NCI-H187 (cell line): ENCODE measurements around the gene LY6G5B.

ENCODE experiments used
- DNase-seq, 2 experiments: peaks; one replicate each; lab custom pipeline; 2025; lab: John Stamatoyannopoulos, UW

Gene LY6G5B, protein sequence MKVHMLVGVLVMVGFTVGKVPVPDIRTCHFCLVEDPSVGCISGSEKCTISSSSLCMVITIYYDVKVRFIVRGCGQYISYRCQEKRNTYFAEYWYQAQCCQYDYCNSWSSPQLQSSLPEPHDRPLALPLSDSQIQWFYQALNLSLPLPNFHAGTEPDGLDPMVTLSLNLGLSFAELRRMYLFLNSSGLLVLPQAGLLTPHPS

GRCh38 chr6:31669676-31670075 is at the start of gene LY6G5B:
Gene LY6G5B (plus strand): TSS chr6:31669976. CDS start chr6:31670951, 975 bp downstream.
- no peak for DNase-seq

DNA sequence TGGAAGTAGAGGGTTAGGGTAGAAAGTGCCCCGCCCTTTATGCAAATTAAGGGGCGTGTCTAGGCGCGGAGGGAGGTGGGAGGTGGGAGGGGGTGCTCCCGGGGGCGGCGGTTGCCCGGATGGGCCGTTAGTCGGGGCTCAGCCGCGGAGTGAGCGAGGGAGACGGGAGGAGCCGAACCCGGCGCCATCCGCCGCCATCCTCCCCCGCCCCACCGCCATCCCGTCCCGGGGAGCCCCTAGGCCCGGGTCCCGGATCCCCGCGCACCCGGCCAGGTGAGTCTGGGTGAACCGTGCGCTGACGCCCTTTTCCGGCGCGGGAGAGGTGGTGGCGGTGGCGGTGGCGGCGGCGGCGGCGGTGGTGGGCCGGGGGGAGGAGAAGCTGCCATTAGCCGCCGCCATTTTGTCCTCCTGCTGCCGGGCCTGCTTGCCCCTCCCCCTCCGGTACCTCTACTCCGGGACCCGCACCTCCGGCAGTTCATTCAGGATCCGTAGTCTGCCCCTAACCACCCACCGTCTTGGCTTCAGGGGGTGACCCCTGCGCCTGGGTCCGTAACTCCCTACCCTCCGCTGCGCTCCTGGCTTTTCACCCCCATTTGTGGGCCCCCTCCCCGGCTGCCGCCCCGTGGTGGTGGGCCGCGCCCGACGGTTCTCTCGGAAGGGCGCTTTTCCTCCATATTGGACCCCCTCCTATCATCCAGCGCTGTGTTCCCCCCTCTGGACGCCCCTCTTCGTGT is 49.0 kb upstream of the LY6G5B start, which contains the start of gene PRRC2A:
TSS of gene PRRC2A (plus strand) at position 130 of the 734 bp plus-strand sequence. CDS start 2,075 bp downstream, outside the sequence.
- DNase-seq: peak; percentile 98 to 99

- no peak for DNase-seq
Measured at GRCh38 chr6:31621320-31621939, 48.3 kb upstream of the LY6G5B start.

DNA sequence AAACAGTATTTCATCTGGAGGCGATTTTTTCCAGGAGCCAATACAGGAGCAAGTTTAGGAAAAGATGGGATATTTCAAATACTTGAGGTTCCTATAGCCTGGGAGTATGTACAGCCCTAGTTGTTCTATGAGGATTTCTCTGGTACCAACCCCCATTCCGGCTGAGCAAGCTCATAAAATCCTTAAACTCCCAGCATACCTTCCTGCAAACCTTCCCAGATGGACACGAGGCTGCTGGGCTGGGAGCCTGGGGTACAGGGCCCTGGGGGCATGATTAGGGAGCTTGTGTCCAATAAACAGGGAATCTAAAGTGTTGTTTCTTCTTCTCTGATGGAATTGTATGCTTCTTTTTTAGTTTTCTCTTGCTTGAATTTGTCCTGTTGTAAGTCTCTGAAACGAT is 47.8 kb upstream of the LY6G5B start:
- no peak for DNase-seq

DNA sequence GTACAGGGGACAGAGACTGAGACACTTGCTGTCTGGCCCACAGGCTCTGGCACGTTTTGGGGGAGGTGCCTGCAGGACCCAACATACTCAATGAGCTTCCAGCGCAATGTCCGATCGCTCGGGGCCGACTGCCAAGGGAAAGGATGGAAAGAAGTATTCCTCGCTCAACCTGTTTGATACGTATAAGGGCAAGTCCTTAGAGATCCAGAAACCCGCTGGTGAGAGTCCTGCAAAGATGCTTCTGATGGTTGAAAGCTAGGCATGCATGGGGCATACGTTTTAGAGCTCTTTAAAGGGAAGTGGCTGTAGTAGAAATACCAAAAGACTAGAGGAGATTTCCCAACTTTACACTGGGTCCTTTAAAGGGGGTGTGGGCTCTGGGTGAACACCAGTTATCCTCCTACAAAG is 47.1 kb upstream of the LY6G5B start:
- no peak for DNase-seq

GRCh38 chr6:31624070-31624469 is 45.7 kb upstream of the LY6G5B start:
- DNase-seq: no peak

- no peak for DNase-seq
Measured at GRCh38 chr6:31626952-31627351, 42.8 kb upstream of the LY6G5B start.

GRCh38 chr6:31627690-31628287 is 42.0 kb upstream of the LY6G5B start:
- DNase-seq: no peak

DNA sequence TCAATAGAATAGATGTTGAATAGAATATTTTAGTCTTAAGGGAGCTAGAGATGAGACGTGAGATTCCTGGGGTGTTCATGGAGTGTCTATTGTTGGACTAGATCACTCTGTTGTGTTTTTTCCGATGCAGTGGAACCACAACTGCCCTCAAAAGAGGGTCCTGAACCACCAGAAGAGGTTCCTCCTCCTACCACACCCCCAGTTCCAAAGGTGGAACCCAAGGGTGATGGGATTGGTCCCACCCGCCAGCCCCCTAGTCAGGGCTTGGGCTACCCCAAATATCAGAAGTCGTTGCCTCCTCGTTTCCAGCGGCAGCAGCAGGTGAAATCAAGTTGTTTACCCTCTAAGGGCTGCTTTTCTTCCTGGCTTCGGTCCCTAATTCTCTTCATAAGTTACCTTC is 40.8 kb upstream of the LY6G5B start:
- DNase-seq: no peak

DNA sequence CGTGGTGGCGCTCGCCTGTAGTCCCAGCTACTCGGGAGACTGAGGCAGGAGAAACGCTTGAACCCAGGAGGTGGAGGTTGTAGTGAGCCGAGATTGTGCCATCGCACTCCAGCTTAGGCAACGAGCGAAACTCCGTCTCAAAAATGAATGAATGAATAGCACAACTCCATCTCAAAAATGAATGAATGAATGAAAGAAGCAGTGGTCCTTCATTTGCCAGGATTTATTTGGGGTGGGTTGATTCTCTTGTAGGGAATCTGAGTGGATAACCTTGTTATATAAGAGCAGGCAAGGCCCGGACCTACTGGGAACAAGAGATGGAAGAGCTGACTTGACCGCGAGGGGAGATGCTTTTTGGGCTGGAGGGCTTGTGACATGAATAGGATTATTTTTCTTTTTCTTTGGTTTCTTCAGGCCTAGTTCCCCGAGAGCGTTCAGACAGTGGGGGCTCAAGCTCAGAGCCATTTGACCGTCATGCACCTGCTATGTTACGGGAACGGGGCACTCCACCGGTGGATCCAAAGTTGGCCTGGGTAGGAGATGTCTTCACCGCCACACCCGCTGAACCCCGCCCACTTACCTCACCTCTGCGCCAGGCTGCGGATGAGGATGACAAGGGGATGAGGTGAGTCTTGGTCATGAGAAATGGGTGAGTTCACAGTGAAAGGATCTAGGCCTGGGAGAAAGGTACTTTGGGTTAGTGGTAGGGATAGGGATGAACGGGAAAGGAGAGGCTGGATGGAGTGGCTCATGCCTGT is 39.4 kb upstream of the LY6G5B start:
- no peak for DNase-seq

DNA sequence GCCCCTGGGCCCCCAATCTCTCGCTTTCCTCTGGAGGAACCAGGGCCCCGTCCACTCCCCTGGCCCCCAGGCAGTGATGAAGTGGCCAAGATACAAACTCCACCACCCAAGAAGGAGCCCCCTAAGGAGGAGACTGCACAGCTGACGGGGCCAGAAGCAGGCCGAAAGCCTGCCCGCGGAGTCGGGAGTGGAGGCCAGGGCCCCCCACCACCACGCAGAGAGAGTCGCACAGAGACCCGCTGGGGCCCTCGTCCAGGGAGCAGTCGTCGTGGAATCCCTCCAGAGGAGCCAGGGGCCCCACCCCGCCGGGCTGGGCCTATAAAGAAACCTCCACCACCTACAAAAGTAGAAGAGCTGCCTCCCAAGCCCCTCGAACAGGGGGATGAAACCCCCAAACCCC is 38.6 kb upstream of the LY6G5B start:
- DNase-seq: no peak

DNA sequence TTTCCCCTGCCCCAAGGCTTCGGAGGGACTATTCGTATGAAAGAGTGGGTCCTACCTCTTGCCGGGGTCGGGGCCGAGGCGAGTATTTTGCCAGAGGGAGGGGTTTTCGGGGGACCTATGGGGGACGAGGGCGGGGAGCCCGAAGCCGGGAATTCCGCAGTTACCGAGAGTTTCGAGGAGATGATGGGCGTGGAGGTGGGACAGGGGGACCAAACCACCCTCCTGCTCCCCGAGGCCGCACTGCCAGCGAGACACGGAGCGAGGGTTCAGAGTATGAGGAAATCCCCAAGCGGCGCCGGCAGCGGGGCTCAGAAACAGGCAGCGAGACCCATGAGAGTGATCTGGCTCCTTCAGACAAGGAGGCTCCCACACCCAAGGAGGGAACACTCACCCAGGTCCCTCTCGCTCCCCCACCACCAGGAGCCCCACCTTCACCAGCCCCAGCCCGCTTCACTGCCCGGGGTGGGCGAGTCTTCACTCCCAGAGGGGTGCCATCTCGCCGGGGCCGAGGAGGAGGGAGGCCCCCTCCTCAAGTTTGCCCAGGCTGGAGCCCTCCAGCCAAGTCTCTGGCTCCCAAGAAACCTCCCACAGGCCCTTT is 38.0 kb upstream of the LY6G5B start:
- no peak for DNase-seq

- no peak for DNase-seq
Measured at GRCh38 chr6:31632279-31632946, 37.4 kb upstream of the LY6G5B start.

- no peak for DNase-seq
Measured at GRCh38 chr6:31633447-31633846, 36.3 kb upstream of the LY6G5B start.

GRCh38 chr6:31634131-31634530 is 35.6 kb upstream of the LY6G5B start:
- DNase-seq: no peak

- DNase-seq: no peak
Measured at GRCh38 chr6:31634969-31635575, 34.7 kb upstream of the LY6G5B start.

- no peak for DNase-seq
Measured at GRCh38 chr6:31636698-31637596, 32.8 kb upstream of the LY6G5B start.

DNA sequence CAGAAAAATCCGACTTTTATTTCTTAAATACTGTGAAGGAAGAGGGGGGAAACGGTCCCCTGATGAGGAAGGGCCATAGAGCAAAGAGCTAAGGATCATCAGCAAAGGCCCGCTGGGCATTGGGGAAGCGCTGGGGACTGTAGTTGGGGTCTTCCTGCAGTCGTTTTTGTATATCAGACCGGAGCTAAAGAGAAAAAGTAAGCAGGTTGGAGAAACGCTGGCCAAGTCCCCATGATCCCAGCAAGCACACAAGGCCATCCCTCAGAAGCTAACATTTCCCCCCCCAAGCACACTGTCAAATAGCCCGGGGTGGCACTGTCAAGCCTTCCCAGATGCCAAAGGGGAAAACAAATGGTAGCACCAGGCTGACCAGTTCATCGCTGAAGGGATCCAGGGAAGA is 30.7 kb upstream of the LY6G5B start:
- no peak for DNase-seq

- DNase-seq: no peak
Measured at GRCh38 chr6:31639449-31639861, 30.3 kb upstream of the LY6G5B start.

DNA sequence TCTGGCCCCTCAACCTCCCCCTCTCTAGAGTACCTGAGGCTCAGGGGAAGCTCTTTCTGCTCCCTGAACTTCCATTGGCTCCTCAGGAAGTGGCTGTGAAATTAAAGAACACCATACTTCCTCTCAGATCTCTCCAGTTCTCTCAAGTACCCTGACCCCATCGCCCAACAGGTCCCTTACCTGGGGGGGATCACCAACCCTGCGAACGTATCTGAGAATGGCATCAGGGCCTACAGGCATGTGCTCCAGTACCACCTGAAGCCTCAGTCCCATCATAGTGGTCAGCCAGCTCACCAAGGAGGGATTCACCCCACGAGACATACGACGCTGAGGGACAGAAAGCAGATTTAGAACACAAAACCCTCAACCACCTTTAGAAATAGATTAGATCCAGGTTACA is 29.2 kb upstream of the LY6G5B start:
- no peak for DNase-seq
